GM19099 (cell line): ENCODE measurements around the gene DGAT2.

Source experiments
- POLR2A ChIP-seq: IDR thresholded peaks from 3 replicates; pipeline ENCODE4 v1.6.1; 2011; ENCODE audit warnings: low read depth; ENCODE audit not compliant: insufficient read length; ENCODE audit errors: extremely low read depth

DGAT2 gene

DNA sequence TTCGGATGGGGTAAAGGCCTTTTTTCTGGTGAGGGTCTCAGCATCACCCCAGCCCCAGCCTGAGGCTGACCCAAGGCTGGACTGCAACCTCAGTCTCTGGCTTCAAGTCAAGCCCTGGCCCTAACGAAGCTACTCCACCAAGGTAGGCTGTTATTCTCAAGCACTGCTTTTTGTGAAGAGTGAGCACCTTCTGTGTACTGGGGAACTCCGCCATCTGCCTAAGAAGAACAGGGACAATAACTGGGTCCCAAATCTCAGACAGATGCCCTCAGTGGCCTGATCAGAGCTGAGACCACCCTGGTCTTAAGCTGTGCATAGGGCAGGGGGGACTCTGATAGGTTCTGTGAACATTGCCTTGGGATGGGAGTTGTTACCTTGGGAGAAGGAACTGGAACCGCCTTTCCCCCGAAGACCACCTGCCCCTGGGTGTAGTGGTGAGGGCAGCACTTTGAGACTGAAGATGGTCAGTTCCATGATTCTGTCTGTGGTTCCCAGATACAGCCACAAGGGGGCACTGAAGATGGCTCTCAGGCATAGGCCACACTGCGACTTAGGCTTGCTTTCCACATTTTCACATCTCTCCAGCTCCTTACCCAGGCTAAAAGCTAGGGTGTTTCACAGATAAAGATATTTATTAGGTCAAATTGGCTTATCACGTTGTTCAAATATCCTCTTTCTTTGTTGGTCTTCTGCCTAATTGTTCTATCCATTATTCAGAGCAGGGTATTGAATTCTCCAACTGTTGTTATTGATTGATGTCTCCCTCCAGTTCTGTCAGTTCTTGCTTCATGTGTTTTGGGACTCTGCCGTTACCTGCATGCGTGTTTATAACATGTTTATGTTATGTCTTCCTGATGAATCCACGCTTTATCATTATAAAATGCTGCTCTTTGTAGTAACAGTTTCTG is 34.6 kb downstream of the DGAT2 start:
- no peak for TF ChIP-seq POLR2A

DNA sequence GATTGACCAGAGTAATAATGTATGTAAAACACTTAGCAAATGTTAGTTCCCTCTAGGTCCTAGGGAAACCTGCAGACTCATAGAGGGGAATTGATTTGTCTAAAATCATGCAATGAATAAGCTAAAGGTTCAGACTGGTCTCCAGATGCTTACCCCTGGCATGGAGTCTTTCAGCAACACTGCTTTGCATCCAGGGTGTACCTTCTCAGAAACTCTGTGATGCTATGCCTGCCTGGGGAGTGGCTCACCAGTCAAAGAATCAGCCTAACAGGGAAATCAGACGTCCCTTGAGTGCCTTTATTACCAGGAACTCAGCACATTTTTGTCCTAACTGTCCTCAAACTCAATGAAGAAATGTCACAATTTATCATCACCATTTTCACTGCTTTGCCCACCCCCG is 40.5 kb downstream of the DGAT2 start:
- no peak for TF ChIP-seq POLR2A

DNA sequence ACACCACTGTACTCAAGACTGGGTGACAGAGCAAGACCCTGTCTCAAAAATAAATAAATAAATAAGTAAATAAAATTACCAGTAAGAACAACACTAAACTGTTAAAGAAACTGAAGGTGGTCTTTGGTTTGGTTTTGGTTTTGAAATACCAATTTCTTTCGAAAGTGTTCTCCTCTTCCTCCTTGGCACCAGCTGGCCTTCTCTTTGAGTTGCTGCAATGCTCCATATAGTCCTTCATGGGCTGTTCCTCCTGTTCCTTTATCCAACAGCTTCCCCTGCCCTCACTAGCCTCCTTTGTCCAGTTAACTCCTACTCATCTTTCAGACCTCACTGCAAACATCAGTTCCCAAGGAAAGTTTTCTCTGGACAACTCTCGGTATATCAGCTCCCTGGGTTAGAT is 41.4 kb downstream of the DGAT2 start:
- TF ChIP-seq POLR2A, result no peak

DNA sequence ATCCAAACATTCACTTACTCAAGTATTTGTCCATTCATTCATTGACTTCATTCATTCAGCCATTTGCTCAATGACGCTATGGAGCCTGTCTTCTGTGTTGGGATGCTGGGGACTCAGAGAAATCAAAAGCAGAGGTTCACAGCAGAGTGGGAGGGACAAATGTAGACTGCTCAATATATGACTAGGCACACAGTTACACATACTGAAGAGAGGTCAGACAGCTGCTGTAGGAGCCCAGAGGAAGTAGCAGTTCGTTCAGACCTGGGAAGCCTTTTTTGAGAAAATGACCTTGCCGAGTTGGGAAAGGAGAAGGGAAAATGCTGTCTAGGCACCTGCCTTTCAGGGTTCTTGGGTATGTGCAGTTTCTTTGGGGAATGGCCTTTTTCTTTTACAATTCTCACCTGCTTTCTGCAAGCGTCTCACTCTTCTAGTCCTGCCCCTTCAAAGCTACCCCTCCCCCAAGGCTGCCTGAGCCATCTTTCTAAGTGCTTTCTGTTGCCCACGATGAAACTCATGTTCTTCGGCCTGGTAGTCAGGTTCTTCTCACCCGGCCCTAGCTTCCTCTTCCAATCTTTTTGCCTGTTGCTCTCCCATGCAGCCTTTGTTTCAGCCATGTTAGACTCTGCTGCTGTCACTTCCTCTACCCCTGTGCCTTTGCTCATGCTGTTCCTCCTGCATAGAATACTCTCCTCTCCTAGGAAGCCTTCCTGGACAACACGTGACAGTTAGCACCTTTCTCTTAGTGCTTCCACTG is 42.2 kb downstream of the DGAT2 start:
- TF ChIP-seq POLR2A, result peak; percentile 56

- TF ChIP-seq POLR2A, result no peak
Observed at GRCh38 chr11:75811485-75811884, 42.9 kb downstream of the DGAT2 start.

GRCh38 chr11:75812542-75813040 is 44.0 kb downstream of the DGAT2 start:
- no peak for TF ChIP-seq POLR2A

DNA sequence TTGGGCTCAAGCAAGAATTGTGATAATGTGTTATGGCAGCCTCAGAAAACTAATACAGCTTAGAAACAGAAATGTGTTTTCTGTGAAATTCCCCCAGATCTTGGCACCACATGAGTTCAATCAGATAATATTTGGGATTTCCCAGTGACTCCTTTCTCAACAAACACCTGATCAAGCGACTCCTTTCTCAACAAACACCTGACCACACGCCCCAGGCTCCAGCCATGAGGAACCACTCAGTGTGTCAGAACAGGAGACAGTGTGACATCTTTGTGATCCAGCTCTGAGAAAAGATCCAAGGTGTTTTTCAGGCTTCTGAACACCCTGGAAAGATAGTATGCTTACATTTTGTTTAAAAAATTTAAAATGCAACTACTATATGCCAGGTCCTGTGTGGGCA is 44.5 kb downstream of the DGAT2 start:
- no peak for TF ChIP-seq POLR2A

DNA sequence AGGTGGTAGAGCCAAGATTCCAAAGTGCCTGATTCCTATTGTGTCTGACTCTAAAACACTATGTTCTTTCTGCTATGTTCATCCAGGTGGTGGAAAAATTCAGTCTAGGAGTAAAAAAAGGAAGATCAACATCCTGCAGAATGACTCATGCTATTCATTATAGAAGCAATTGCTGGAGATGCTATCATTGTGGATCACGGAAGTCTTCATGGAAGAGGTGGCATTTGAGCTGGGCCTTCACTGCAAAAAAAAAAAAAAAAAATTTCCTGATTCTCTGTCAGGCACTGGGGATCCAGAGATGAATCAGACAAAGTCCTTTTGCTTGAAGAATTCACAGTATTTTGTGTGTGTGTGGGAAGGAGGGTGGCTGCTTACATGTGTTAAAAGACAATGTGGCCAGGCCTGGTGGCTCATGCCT is 45.1 kb downstream of the DGAT2 start:
- no peak for TF ChIP-seq POLR2A

DNA sequence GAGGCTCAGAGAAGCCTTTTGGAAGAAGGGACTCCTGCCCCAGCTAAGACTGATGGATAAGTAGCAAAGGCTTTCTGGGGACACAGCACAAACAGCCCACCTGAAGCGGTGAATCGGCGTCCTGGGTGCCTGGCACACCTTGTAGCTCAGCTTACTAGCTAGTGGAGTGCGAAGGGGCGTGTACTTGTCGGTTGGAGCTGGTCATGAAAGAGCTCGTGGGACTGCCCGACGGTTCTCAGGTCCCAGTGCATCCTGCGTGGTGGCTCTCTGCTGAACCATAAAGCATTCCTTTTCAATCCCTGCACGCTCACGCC is 45.7 kb downstream of the DGAT2 start:
- TF ChIP-seq POLR2A, result peak; percentile 16

GRCh38 chr11:75814677-75815344 is 46.2 kb downstream of the DGAT2 start, which contains the start of gene UVRAG:
TSS of gene UVRAG (plus strand) at chr11:75815210. CDS start at chr11:75815408, 198 bp downstream.
- TF ChIP-seq POLR2A, result peak; percentile 86

- TF ChIP-seq POLR2A, result no peak
Observed at GRCh38 chr11:75815345-75816168, 47.0 kb downstream of the DGAT2 start.

GRCh38 chr11:75816561-75817239 is 48.1 kb downstream of the DGAT2 start:
- no peak for TF ChIP-seq POLR2A

- no peak for TF ChIP-seq POLR2A
Observed at GRCh38 chr11:75820645-75821044, 52.1 kb downstream of the DGAT2 start.

GRCh38 chr11:75821202-75821601 is 52.6 kb downstream of the DGAT2 start:
- no peak for TF ChIP-seq POLR2A
